K562 (cell line): ENCODE data around the gene GPHA2.

Experiments
- KDM1A ChIP-seq, 2 experiments: fragments of 450-650 bp; IDR thresholded peaks; 2 replicates each; pipeline ENCODE4 v1.6.1; 2016; ENCODE audit warnings: mild to moderate bottlenecking in 2 of 2
- MAX ChIP-seq: sonication (generic); formaldehyde crosslinking; IDR thresholded peaks from 2 replicates; pipeline ENCODE4 v1.9.0; 2022; ENCODE audit warnings: mild to moderate bottlenecking, missing genetic modification reagents
- TF ChIP-seq, protein P1 (sequence below): fragments of 250-450 bp; sonication (Bioruptor Pico); IDR thresholded peaks from 2 replicates; pipeline ENCODE4 v1.4.0; 2020; ENCODE audit warnings: mild to moderate bottlenecking
- TF ChIP-seq, protein P2 (sequence below), 3 experiments: fragments of 200-800 bp in 1 of 3; fragments of 250-450 bp in 1 of 3; fragments of 450-650 bp in 1 of 3; sonication (Bioruptor Pico) in 1 of 3; sonication (Bioruptor generic) in 1 of 3; formaldehyde crosslinking in 1 of 3; IDR thresholded peaks; 2 replicates each; pipeline versions ENCODE4 v1.6.1 to v1.8.0; 2016 to 2022; ENCODE audit warnings: mild to moderate bottlenecking in 2 of 3, missing genetic modification characterization in 2 of 3, missing compliant biosample characterization in 1 of 3, moderate library complexity in 1 of 3

- TF ChIP-seq, protein P1, sequence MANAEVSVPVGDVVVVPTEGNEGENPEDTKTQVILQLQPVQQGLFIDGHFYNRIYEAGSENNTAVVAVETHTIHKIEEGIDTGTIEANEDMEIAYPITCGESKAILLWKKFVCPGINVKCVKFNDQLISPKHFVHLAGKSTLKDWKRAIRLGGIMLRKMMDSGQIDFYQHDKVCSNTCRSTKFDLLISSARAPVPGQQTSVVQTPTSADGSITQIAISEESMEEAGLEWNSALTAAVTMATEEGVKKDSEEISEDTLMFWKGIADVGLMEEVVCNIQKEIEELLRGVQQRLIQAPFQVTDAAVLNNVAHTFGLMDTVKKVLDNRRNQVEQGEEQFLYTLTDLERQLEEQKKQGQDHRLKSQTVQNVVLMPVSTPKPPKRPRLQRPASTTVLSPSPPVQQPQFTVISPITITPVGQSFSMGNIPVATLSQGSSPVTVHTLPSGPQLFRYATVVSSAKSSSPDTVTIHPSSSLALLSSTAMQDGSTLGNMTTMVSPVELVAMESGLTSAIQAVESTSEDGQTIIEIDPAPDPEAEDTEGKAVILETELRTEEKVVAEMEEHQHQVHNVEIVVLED (CRISPR knock-in tag), result no peak
- TF ChIP-seq KDM1A (IDR thresholded peaks at IDR 0.05) (no peak), MAX (no peak)
- TF ChIP-seq, protein P2, sequence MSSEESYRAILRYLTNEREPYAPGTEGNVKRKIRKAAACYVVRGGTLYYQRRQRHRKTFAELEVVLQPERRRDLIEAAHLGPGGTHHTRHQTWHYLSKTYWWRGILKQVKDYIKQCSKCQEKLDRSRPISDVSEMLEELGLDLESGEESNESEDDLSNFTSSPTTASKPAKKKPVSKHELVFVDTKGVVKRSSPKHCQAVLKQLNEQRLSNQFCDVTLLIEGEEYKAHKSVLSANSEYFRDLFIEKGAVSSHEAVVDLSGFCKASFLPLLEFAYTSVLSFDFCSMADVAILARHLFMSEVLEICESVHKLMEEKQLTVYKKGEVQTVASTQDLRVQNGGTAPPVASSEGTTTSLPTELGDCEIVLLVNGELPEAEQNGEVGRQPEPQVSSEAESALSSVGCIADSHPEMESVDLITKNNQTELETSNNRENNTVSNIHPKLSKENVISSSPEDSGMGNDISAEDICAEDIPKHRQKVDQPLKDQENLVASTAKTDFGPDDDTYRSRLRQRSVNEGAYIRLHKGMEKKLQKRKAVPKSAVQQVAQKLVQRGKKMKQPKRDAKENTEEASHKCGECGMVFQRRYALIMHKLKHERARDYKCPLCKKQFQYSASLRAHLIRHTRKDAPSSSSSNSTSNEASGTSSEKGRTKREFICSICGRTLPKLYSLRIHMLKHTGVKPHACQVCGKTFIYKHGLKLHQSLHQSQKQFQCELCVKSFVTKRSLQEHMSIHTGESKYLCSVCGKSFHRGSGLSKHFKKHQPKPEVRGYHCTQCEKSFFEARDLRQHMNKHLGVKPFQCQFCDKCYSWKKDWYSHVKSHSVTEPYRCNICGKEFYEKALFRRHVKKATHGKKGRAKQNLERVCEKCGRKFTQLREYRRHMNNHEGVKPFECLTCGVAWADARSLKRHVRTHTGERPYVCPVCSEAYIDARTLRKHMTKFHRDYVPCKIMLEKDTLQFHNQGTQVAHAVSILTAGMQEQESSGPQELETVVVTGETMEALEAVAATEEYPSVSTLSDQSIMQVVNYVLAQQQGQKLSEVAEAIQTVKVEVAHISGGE (CRISPR knock-in tag; IDR thresholded peaks at IDR 0.05), result no peak
Measured at GRCh38 chr11:64890522-64890939, 45.2 kb downstream of the GPHA2 start.
